ENCODE results near the gene IFNG. TPM values are rescaled to one million over a fixed set of nuclear protein-coding genes. Genes with fewer than 3 reads are reported as not detected.

The IFNG gene
- total RNA-seq, 1 donor: not detected

DNA sequence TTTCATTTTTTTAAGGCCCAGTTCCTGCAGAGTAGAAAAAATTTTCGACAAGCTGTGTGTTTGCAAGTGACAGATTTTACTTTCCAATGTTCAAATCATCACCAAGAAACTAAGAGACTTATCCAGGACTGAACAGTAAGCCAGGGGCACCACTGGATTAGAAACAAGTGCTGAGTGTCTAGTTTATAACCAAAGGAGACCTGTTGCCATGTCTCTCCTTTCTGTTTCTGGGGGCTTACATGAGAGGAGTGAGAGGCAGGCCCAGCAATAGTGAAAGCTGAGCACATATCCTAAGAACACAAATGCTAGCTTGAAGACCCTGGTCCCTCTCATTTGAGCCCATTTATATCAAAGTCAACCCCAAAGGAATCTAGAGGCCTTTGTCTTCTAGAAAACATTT is 2.9 kb downstream of the IFNG start:
- DNase-seq (ENCODE audit: low read depth): no peak
- TF ChIP-seq, protein P1, sequence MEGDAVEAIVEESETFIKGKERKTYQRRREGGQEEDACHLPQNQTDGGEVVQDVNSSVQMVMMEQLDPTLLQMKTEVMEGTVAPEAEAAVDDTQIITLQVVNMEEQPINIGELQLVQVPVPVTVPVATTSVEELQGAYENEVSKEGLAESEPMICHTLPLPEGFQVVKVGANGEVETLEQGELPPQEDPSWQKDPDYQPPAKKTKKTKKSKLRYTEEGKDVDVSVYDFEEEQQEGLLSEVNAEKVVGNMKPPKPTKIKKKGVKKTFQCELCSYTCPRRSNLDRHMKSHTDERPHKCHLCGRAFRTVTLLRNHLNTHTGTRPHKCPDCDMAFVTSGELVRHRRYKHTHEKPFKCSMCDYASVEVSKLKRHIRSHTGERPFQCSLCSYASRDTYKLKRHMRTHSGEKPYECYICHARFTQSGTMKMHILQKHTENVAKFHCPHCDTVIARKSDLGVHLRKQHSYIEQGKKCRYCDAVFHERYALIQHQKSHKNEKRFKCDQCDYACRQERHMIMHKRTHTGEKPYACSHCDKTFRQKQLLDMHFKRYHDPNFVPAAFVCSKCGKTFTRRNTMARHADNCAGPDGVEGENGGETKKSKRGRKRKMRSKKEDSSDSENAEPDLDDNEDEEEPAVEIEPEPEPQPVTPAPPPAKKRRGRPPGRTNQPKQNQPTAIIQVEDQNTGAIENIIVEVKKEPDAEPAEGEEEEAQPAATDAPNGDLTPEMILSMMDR (IDR thresholded peaks at IDR 0.05; ENCODE audit: insufficient read depth, low read depth, low read length): no peak
- H3K4me3 ChIP-seq (ENCODE audit: low read depth, low read length): no peak overlapping the region

DNA sequence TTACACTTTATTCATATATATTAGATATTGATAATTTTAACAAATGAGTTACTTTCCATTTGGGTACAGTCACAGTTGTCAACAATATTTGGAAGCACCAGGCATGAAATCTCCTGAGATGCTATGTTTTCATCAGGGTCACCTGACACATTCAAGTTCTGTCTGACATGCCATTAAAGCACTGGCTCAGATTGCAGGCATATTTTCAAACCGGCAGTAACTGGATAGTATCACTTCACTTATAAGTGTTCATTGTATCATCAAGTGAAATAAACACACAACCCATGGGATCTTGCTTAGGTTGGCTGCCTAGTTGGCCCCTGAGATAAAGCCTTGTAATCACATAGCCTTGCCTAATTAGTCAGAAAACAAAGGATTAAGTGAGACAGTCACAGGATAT is 4.8 kb downstream of the IFNG start:
- TF ChIP-seq, protein P1 (IDR thresholded peaks at IDR 0.05; ENCODE audit: insufficient read depth, low read depth, low read length): no peak
- no peak for DNase-seq (ENCODE audit: low read depth)
- H3K4me3 ChIP-seq (ENCODE audit: low read depth, low read length): no peak overlapping the region

DNA sequence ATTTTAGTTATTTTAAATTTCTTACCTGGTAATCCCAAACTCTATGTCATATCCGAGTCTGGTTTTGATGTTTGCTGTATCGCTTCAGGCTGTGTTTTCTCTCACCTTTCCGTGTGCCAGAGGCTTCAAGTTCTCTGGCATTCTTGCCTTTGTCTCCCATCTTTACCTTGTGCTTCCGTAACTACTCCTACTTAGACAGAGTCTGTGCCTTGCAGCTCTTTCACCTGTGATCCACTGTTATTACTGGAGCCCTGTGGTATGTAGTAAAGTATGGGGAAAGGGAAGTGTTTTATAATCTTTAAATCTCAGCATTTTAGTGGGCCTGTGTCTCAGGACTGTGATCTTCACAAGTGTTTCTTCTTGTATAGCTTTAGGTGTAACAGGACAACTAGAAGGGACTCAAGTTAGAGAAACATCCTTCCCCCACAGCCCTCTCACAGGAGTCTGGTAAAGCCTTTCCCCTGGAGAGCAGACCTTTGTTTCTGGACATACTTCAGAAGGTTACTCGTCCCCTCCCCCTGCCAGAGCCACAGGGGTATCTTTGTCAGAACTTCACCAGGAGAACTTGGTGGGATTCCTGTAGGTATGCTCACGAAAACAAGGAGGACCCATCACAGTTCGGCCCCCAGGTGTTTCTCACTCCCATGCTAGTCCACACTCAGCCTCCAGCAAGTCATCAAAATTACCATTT is 11.1 kb downstream of the IFNG start:
- TF ChIP-seq, protein P1 (IDR thresholded peaks at IDR 0.05; ENCODE audit: insufficient read depth, low read depth, low read length): no peak
- H3K4me3 ChIP-seq (ENCODE audit: low read depth, low read length): no peak overlapping the region
- DNase-seq (ENCODE audit: low read depth): no peak

DNA sequence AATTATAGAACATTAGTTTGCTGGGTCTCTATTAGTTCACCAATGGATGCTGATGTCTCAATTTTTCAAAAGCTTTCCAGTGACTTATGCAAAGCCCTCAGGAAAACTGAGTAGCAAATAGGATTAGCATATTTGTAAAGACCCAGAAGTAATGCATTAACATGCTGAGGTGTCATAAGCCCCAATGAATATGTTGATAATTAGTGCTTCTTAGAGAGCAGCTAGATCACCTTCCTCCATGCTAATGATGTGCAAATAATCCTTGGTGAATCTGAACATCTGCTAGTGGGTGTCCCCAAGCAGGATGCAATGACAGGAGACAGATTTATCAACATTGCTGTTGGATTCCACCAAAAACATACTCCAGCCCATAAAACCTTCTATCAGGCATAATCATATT is 19.0 kb downstream of the IFNG start:
- DNase-seq (ENCODE audit: low read depth): no peak
- TF ChIP-seq, protein P1 (IDR thresholded peaks at IDR 0.05; ENCODE audit: insufficient read depth, low read depth, low read length): no peak
- H3K4me3 ChIP-seq (ENCODE audit: low read depth, low read length): no peak overlapping the region

DNA sequence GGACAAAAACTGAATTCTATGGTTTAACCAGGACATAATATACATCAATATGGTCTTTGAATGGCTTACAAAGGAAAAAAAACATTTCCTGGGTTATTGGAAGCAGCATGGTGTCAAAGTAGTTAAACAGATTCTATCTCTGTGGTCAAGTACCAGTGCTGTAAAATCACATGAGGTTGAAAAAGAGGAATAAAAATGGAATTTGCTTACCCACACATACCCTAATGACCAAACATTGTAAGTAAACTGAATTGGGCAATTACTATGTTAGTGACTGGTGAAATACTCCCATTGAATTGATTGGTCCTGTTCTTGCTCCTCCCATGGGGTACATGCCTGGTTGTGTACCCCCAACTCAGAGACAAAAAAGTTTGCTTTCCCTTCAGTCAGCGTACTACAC is 19.6 kb downstream of the IFNG start:
- no peak for DNase-seq (ENCODE audit: low read depth)
- no peak overlapping the region for H3K4me3 ChIP-seq (ENCODE audit: low read depth, low read length)
- TF ChIP-seq, protein P1 (IDR thresholded peaks at IDR 0.05; ENCODE audit: insufficient read depth, low read depth, low read length): no peak

DNA sequence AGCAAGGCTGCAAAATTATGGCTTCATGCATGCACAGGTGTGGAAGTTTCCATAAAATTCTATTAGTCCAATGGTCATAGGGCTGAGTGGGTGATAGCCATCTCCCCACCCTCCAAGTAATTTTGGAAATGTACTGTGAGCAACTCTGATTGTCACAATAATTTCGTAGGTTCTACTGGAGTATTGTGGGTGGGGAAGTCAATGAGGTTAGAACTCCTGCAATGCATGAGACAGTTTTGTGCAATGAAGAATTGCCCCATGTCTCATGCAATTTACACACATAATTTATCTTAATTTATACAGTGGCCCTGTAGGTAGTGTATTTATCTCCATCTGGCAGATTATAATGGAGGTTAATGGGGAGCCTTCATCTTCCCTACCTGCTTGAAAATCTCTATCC is 20.5 kb downstream of the IFNG start:
- DNase-seq (ENCODE audit: low read depth): no peak
- H3K4me3 ChIP-seq (ENCODE audit: low read depth, low read length): no peak overlapping the region
- TF ChIP-seq, protein P1 (IDR thresholded peaks at IDR 0.05; ENCODE audit: insufficient read depth, low read depth, low read length): no peak

DNA sequence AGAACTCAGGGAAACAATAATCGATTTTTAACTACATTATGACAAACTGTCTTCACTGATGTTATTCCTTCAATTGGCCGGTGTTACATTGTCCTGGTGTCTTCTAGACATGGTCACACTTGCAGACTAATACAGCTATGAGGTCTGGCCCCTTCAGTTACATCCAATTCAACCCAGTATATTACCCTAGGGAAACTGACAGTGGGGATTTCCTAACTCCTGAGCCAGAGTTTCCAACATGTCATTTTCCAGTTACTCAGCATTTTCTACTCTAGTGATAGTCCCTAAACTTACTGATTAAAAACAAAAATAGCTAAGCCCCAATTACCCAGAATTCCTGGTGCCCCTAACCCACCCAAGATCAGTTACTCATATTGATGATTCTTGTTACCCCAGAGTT is 21.1 kb downstream of the IFNG start:
- H3K4me3 ChIP-seq (ENCODE audit: low read depth, low read length): no peak overlapping the region
- TF ChIP-seq, protein P1 (IDR thresholded peaks at IDR 0.05; ENCODE audit: insufficient read depth, low read depth, low read length): no peak
- no peak for DNase-seq (ENCODE audit: low read depth)
